HCT116 (cell line): ENCODE measurements around the gene MAP2K4. TPM values are rescaled to one million over a fixed set of nuclear protein-coding genes. Genes with fewer than 3 reads are reported as not detected.

Source experiments
- ATAC-seq: fragments of 200-7000 bp; cut with Tn5 transposase; 2 replicates; pipeline ENCODE4 v1.9.1; 2020; ENCODE audit warnings: mild to moderate bottlenecking, moderate library complexity
- BruUV-seq: library from RNA; stranded (reverse); fragments of 400-500 nt; replicated peaks from 2 replicates; lab custom pipeline; 2021; lab: Mats Ljungman, UMichigan
- CTCF ChIA-PET: fragments of 300-600 bp; sonication (Branson Sonifier 250); formaldehyde crosslinking; loops from one replicate; lab custom pipeline; 2021; ENCODE audit warnings: antibody characterized with exemption; lab: Charles Lee
- POLR2A ChIA-PET: fragments of 300-600, 350-600 bp; sonication (Branson Sonifier 250); formaldehyde crosslinking; loops from one replicate; lab custom pipeline; 2021; ENCODE audit warnings: antibody characterized with exemption; lab: Charles Lee
- RAD21 ChIA-PET, 2 experiments: fragments of 300-600 bp; sonication (Branson Sonifier 250); formaldehyde crosslinking; loops; one replicate each; lab custom pipeline; 2023; ENCODE audit warnings: low total read pairs in 2 of 2; ENCODE audit not compliant: uncharacterized antibody in 2 of 2, unreplicated experiment in 2 of 2, low non-redundant PET in 1 of 2; lab: Charles Lee
- DNase-seq: peaks from one replicate; pipeline ENCODE4 v3.0.0-alpha.2; 2010; ENCODE audit warnings: low read depth, low spot score
- H2AFZ ChIP-seq: fragments of 200-600 bp; shearing (Covaris generic), sonication (generic); 2 replicates; pipeline ENCODE4 v1.6.1; 2017; ENCODE audit warnings: low read depth, mixed run types, mixed read lengths, antibody characterized with exemption, low read length; ENCODE audit not compliant: poor library complexity, severe bottlenecking
- H3K27ac ChIP-seq: 2 replicates; pipeline ENCODE4 v1.5.1; 2012; ENCODE audit warnings: low read depth, low read length
- H3K27me3 ChIP-seq: fragments of 200-600 bp; sonication (generic); 2 replicates; pipeline ENCODE4 v1.6.1; 2016; ENCODE audit warnings: mixed run types, low read length, mixed read lengths; ENCODE audit not compliant: insufficient read depth
- H3K36me3 ChIP-seq, 2 experiments: fragments of 200-500 bp in 1 of 2; fragments of 200-600 bp in 1 of 2; sonication (Bioruptor generic) in 1 of 2; sonication (generic) in 1 of 2; 2 replicates each; pipeline versions ENCODE4 v1.5.1 to v1.6.1; 2014 to 2016; ENCODE audit warnings: low read length in 2 of 2, inconsistent platforms in 1 of 2, mixed read lengths in 1 of 2, mixed run types in 1 of 2; ENCODE audit not compliant: insufficient read depth in 2 of 2, control insufficient read depth in 1 of 2
- H3K4me1 ChIP-seq, 2 experiments: fragments of 200-600 bp in 1 of 2; sonication (generic) in 1 of 2; 2 replicates each; pipeline versions ENCODE4 v1.5.1 to v1.6.1; 2012 to 2017; ENCODE audit warnings: low read length in 2 of 2, inconsistent platforms in 1 of 2, mild to moderate bottlenecking in 1 of 2, mixed read lengths in 1 of 2, mixed run types in 1 of 2, moderate library complexity in 1 of 2; ENCODE audit not compliant: insufficient read depth in 2 of 2, control insufficient read depth in 1 of 2
- H3K4me2 ChIP-seq: fragments of 200-600 bp; sonication (generic); 2 replicates; pipeline ENCODE4 v1.6.1; 2017; ENCODE audit warnings: mixed run types, low read length, mixed read lengths
- H3K4me3 ChIP-seq, 2 experiments: fragments of 200-600 bp in 1 of 2; sonication (generic) in 1 of 2; replicated peaks in 1 of 2; 2 replicates each; pipeline ENCODE4 v1.5.1; 2011 to 2016; ENCODE audit warnings: low read length in 2 of 2, control low read depth in 1 of 2, low read depth in 1 of 2, mild to moderate bottlenecking in 1 of 2, mixed read lengths in 1 of 2, mixed run types in 1 of 2
- H3K79me2 ChIP-seq: fragments of 200-600 bp; sonication (generic); 2 replicates; pipeline ENCODE4 v1.6.1; 2017; ENCODE audit warnings: mild to moderate bottlenecking, mixed run types, low read length, moderate library complexity, mixed read lengths; ENCODE audit not compliant: insufficient read depth
- H3K9ac ChIP-seq: fragments of 200-600 bp; sonication (generic); 2 replicates; pipeline ENCODE4 v1.6.1; 2016; ENCODE audit warnings: low read length, mixed read lengths
- H3K9me2 ChIP-seq: fragments of 200-600 bp; sonication (generic), shearing (Covaris generic); 2 replicates; pipeline ENCODE4 v1.6.1; 2017; ENCODE audit warnings: mixed run types, mild to moderate bottlenecking, moderate library complexity; ENCODE audit not compliant: insufficient read depth
- H3K9me3 ChIP-seq, 2 experiments: fragments of 200-500 bp in 1 of 2; fragments of 200-600 bp in 1 of 2; sonication (Bioruptor generic) in 1 of 2; sonication (generic) in 1 of 2; 2 replicates each; pipeline ENCODE4 v1.6.1; 2014 to 2017; ENCODE audit warnings: low read length in 2 of 2, mixed read lengths in 2 of 2, inconsistent platforms in 1 of 2, low read depth in 1 of 2, mild to moderate bottlenecking in 1 of 2, mixed run types in 1 of 2, moderate library complexity in 1 of 2; ENCODE audit not compliant: control insufficient read depth in 1 of 2, insufficient read depth in 1 of 2
- H4K20me1 ChIP-seq: fragments of 200-600 bp; sonication (generic), shearing (Covaris generic); 2 replicates; pipeline ENCODE4 v1.6.1; 2017; ENCODE audit warnings: mixed run types, mild to moderate bottlenecking, moderate library complexity; ENCODE audit not compliant: insufficient read depth
- ATF3 ChIP-seq: IDR thresholded peaks from 2 replicates; pipeline ENCODE4 v1.6.1; 2012
- CTCF ChIP-seq, 3 experiments: fragments of 200-600 bp in 1 of 3; sonication (generic) in 1 of 3; IDR thresholded peaks in 2 of 3; conservative IDR thresholded peaks in 1 of 3; 2 replicates each; pipeline ENCODE4 v1.5.1; 2012 to 2017; ENCODE audit warnings: low read depth in 2 of 3, low read length in 2 of 3, antibody characterized with exemption in 1 of 3, borderline replicate concordance in 1 of 3, control low read depth in 1 of 3, mild to moderate bottlenecking in 1 of 3, mixed read lengths in 1 of 3, mixed run types in 1 of 3, moderate library complexity in 1 of 3; ENCODE audit not compliant: insufficient read depth in 1 of 3
- EGR1 ChIP-seq: IDR thresholded peaks from 2 replicates; pipeline ENCODE4 v1.6.1; 2012; ENCODE audit warnings: low read depth
- ELF1 ChIP-seq: IDR thresholded peaks from 2 replicates; pipeline ENCODE4 v1.6.1; 2012; ENCODE audit warnings: low read depth, borderline replicate concordance
- EZH2phosphoT487 ChIP-seq: fragments of 200-600 bp; IDR thresholded peaks from 2 replicates; pipeline ENCODE4 v1.6.1; 2018; ENCODE audit warnings: antibody characterized with exemption, borderline replicate concordance
- FOSL1 ChIP-seq: IDR thresholded peaks from 2 replicates; pipeline ENCODE4 v1.6.1; 2012; ENCODE audit warnings: low read depth
- JUND ChIP-seq: IDR thresholded peaks from 2 replicates; pipeline ENCODE4 v1.6.1; 2012
- POLR2AphosphoS5 ChIP-seq: IDR thresholded peaks from 2 replicates; pipeline ENCODE4 v1.6.1; 2011; ENCODE audit warnings: mild to moderate bottlenecking, low read depth, low read length, moderate library complexity
- YY1 ChIP-seq: IDR thresholded peaks from 2 replicates; pipeline ENCODE4 v1.6.1; 2011; ENCODE audit warnings: low read length, low read depth, moderate library complexity, mild to moderate bottlenecking; ENCODE audit not compliant: insufficient replicate concordance; ENCODE audit errors: extremely low read depth
- ZBTB33 ChIP-seq: IDR thresholded peaks from 2 replicates; pipeline ENCODE4 v1.6.1; 2011; ENCODE audit warnings: mild to moderate bottlenecking, low read length, moderate library complexity; ENCODE audit not compliant: insufficient replicate concordance; ENCODE audit errors: extremely low read depth
- ZFX ChIP-seq: fragments of 450-650 bp; IDR thresholded peaks from 2 replicates; pipeline ENCODE4 v1.6.1; 2017
- ZNF274 ChIP-seq: fragments of 200-500 bp; sonication (Bioruptor generic); IDR thresholded peaks from 2 replicates; pipeline ENCODE4 v1.6.1; 2014; ENCODE audit warnings: mild to moderate bottlenecking, low read depth, low read length, inconsistent platforms
- intact Hi-C: fragments of 100-400 bp; cut with micrococcal nuclease; formaldehyde crosslinking; loops from 2 replicates; pipeline ENCODE4 v1.10.0; 2022
- total RNA-seq: library from RNA; stranded (reverse); gene quantifications from one replicate; pipeline ENCODE4 v1.2.1, GENCODE V29; 2021; ENCODE audit not compliant: unreplicated experiment

Gene MAP2K4
- total RNA-seq, 1 experiment from 2014 or later = 42.3 TPM

GRCh38 chr17:12053552-12053951 lies 32.9 kb downstream of the MAP2K4 start:
- Histone ChIP-seq H3K79me2 (peaks cover 98% of the 10 kb centered on the region), H3K27me3 (no peaks in the 10 kb centered on the region), H3K27ac (no peak overlapping the region), H3K4me3 (no peak overlapping the region), H3K9me3 (no peaks in the 10 kb centered on the region), H3K4me2 (no peak overlapping the region), H2AFZ (no peak overlapping the region), H4K20me1 (peaks cover 23% of the 10 kb centered on the region; the same call in 1 of the 2 replicates), H3K4me1 (peaks cover 8 to 14% of the 10 kb centered on the region in 2 experiments), H3K36me3 (no peaks in the 10 kb centered on the region), H3K9ac (no peak overlapping the region), H3K9me2 (no peaks in the 10 kb centered on the region)
- CTCF ChIA-PET = no interaction called here
- POLR2A ChIA-PET = no interaction called here
- no peak for DNase-seq
- no TSS peak for BruUV-seq
- TF ChIP-seq ELF1 (no peak), ZNF274 (no peak), ZBTB33 (no peak), ATF3 (no peak), JUND (no peak), YY1 (no peak)
- ATAC-seq = no peak
- RAD21 ChIA-PET = no interaction called here
- intact Hi-C loops = no loop called here

- ChIA-PET POLR2A (no interaction called here), CTCF (no interaction called here), RAD21 (interaction anchor here in 1 of 2 experiments (0.6 kb wide), 1 partner anchor 47 kb away, joined by 4 read pairs; no protein-coding TSS in a partner anchor)
- ATAC-seq (no peak), DNase-seq (no peak)
- Histone ChIP-seq H3K27me3 (no peaks in the 10 kb centered on the region), H3K9me2 (no peaks in the 10 kb centered on the region), H3K9me3 (no peaks in the 10 kb centered on the region), H2AFZ (no peak overlapping the region), H4K20me1 (peaks cover 19% of the 10 kb centered on the region; the same call in 1 of the 2 replicates), H3K4me1 (no peaks in the 10 kb centered on the region), H3K36me3 (no peaks in the 10 kb centered on the region), H3K79me2 (peaks cover 97% of the 10 kb centered on the region), H3K27ac (no peak overlapping the region), H3K4me3 (no peak overlapping the region), H3K9ac (no peak overlapping the region), H3K4me2 (no peak overlapping the region)
- BruUV-seq = no TSS peak
- intact Hi-C loops = no loop called here
- no peak for TF ChIP-seq ZFX
- TF ChIP-seq EZH2phosphoT487 = no peak
- no peak for TF ChIP-seq JUND
- no peak for TF ChIP-seq POLR2AphosphoS5
- no peak for TF ChIP-seq YY1
- no peak for TF ChIP-seq CTCF (IDR thresholded peaks at IDR 0.05 in 2 of 3, conservative IDR thresholded peaks at IDR 0.05 in 1 of 3; ENCODE audit: borderline replicate concordance in 1 of 3, insufficient read depth in 1 of 3, low read depth in 2 of 3, low read length in 2 of 3)
- TF ChIP-seq EGR1 = no peak
- no peak for TF ChIP-seq FOSL1
Measured at GRCh38 chr17:12055889-12056288, 35.2 kb downstream of the MAP2K4 start.
